ENCODE measurements around the gene PLPP7.

GRCh38 chr9:131349522-131349880 lies 60.0 kb downstream of the PLPP7 start:
- TF ChIP-seq CTCF (IDR thresholded peaks at IDR 0.05; ENCODE audit: low read depth, low read length, missing input control) (no peak), TAF1 (conservative IDR thresholded peaks at IDR 0.05) (no peak), MAX (IDR thresholded peaks at IDR 0.05) (no peak), GABPA (IDR thresholded peaks at IDR 0.05 in 1 of 2, conservative IDR thresholded peaks at IDR 0.05 in 1 of 2) (no peak), REST (IDR thresholded peaks at IDR 0.05) (no peak), SP1 (IDR thresholded peaks at IDR 0.05) (no peak), EGR1 (IDR thresholded peaks at IDR 0.05; ENCODE audit: low read depth in 2 of 2) (no peak), HNF4G (IDR thresholded peaks at IDR 0.05) (no peak), ZBTB33 (IDR thresholded peaks at IDR 0.05) (no peak), RAD21 (IDR thresholded peaks at IDR 0.05) (no peak)

Data from liver (tissue), 3 donors.